Testis (tissue), 3 donors: ENCODE data around the gene PXYLP1. TPM values are rescaled to one million over a fixed set of nuclear protein-coding genes. Genes with fewer than 3 reads are reported as not detected.

Experiments
- DNase-seq: peaks from one replicate; pipeline ENCODE4 v3.0.0-alpha.2; 2019
- H3K27ac ChIP-seq, 2 donors: fragments of 200-600 bp; sonication (generic); one replicate each; pipeline ENCODE4 v1.5.1; 2019
- H3K27me3 ChIP-seq: fragments of 200-600 bp; sonication (generic); one replicate; pipeline ENCODE4 v1.5.1; 2019
- H3K36me3 ChIP-seq: fragments of 200-600 bp; sonication (generic); one replicate; pipeline ENCODE4 v1.5.1; 2017; ENCODE audit warnings: low read depth; ENCODE audit errors: missing control alignments
- H3K4me1 ChIP-seq: fragments of 200-600 bp; sonication (generic); one replicate; pipeline ENCODE4 v1.5.1; 2019
- H3K4me3 ChIP-seq, 2 donors: fragments of 200-600 bp; sonication (generic); one replicate each; pipeline ENCODE4 v1.5.1; 2017 to 2019
- H3K9me3 ChIP-seq: fragments of 200-600 bp; sonication (generic); one replicate; pipeline ENCODE4 v1.5.1; 2017
- CTCF ChIP-seq, 3 experiments: fragments of 450-650 bp in 2 of 3; fragments of 200-600 bp in 1 of 3; sonication (generic) in 1 of 3; IDR thresholded peaks; one replicate each; pipeline ENCODE4 v1.5.1; 2016 to 2019; ENCODE audit warnings: antibody characterized with exemption in 3 of 3, mild to moderate bottlenecking in 2 of 3, moderate library complexity in 1 of 3
- POLR2A ChIP-seq: fragments of 450-650 bp; IDR thresholded peaks from one replicate; pipeline ENCODE4 v1.6.1; 2017; ENCODE audit warnings: antibody characterized with exemption, mild to moderate bottlenecking, moderate library complexity
- WGBS, 2 donors: methylation state at CpG; one replicate each; pipeline ENCODE4 v1.1.5; 2018; 5-methylcytosine and 5-hydroxymethylcytosine counted together
- intact Hi-C: fragments of 100-400 bp; cut with DNase I; formaldehyde crosslinking; loops from one replicate; pipeline ENCODE4 v1.15.1; 2023; ENCODE audit warnings: low total_unique reads
- polyA plus RNA-seq: library from polyadenylated mRNA; stranded (reverse); fragments of 350-450 nt; fragmentation: Illumina TruSeq; extraction: RNeasy Lipid Tissue Mini Kit (QIAGEN cat#74804); gene quantifications from one replicate; pipeline ENCODE4 v1.2.3, GENCODE V29; 2014; ENCODE audit warnings: low read depth, low replicate concordance; ENCODE audit not compliant: insufficient read depth
- total RNA-seq, 2 donors: library from RNA; depleted of rRNA; stranded (reverse); fragments of >200 nt; gene quantifications; one replicate each; pipeline ENCODE4 v1.2.3, GENCODE V29; 2016

PXYLP1 gene
- total and polyA plus RNA-seq, 3 donors from 2014 or later: 16.0 to 55.8 (median 31.6) TPM

- 74 to 80% methylated on average over 5 of the region's 5 CpGs for WGBS, 2 donors
- Histone ChIP-seq H3K9me3 (no peaks in the 10 kb centered on the region), H3K27me3 (no peaks in the 10 kb centered on the region), H3K4me1 (no peaks in the 10 kb centered on the region), H3K4me3 (no peak overlapping the region), H3K27ac (no peak overlapping the region), H3K36me3 (no peaks in the 10 kb centered on the region)
- DNase-seq: no peak
- intact Hi-C loops: no loop called here
- TF ChIP-seq CTCF (IDR thresholded peaks at IDR 0.05) (no peak), POLR2A (no peak)
These were observed 100.8 kb downstream of the PXYLP1 start for GRCh38 chr3:141332416-141332815.

GRCh38 chr3:141333836-141334626, 102.4 kb downstream of the PXYLP1 start:
- DNase-seq: no peak
- 94 to 96% methylated on average over 3 of the region's 3 CpGs for WGBS, 2 donors
- H3K36me3 ChIP-seq: no peaks in the 10 kb centered on the region
- no peaks in the 10 kb centered on the region for H3K9me3 ChIP-seq
- H3K4me1 ChIP-seq: no peaks in the 10 kb centered on the region
- H3K4me3 ChIP-seq: no peak overlapping the region
- intact Hi-C loops: no loop called here
- no peak overlapping the region for H3K27ac ChIP-seq
- H3K27me3 ChIP-seq: no peaks in the 10 kb centered on the region
- no peak for TF ChIP-seq CTCF (IDR thresholded peaks at IDR 0.05)
- TF ChIP-seq POLR2A: no peak

- H3K36me3 ChIP-seq: no peaks in the 10 kb centered on the region
- no peak for TF ChIP-seq CTCF (IDR thresholded peaks at IDR 0.05)
- no peak for TF ChIP-seq POLR2A
- intact Hi-C loops: no loop called here
- no peak overlapping the region for H3K4me3 ChIP-seq
- DNase-seq: no peak
- H3K4me1 ChIP-seq: no peaks in the 10 kb centered on the region
- WGBS, 2 donors: 88 to 89% methylated on average over 11 of the region's 11 CpGs
- no peak overlapping the region for H3K27ac ChIP-seq
- no peaks in the 10 kb centered on the region for H3K27me3 ChIP-seq
- H3K9me3 ChIP-seq: no peaks in the 10 kb centered on the region
These were observed 103.1 kb downstream of the PXYLP1 start for GRCh38 chr3:141334627-141335250.

GRCh38 chr3:141335531-141336061, 104.0 kb downstream of the PXYLP1 start:
- Histone ChIP-seq H3K27ac (no peak overlapping the region), H3K27me3 (no peaks in the 10 kb centered on the region), H3K36me3 (no peaks in the 10 kb centered on the region), H3K4me3 (no peak overlapping the region), H3K9me3 (no peaks in the 10 kb centered on the region), H3K4me1 (no peaks in the 10 kb centered on the region)
- WGBS, 2 donors: 68 to 77% methylated on average over 2 of the region's 2 CpGs
- TF ChIP-seq POLR2A (no peak), CTCF (IDR thresholded peaks at IDR 0.05) (no peak)
- no peak for DNase-seq
- intact Hi-C loops: no loop called here
